Measurements from ENCODE around the gene SAPCD2.
"Not testable (repeated sequence)": the region's sequence is repeated elsewhere in the genome, so short reads cannot be mapped to it uniquely, and the experiment has no call there.

SAPCD2 gene

DNA sequence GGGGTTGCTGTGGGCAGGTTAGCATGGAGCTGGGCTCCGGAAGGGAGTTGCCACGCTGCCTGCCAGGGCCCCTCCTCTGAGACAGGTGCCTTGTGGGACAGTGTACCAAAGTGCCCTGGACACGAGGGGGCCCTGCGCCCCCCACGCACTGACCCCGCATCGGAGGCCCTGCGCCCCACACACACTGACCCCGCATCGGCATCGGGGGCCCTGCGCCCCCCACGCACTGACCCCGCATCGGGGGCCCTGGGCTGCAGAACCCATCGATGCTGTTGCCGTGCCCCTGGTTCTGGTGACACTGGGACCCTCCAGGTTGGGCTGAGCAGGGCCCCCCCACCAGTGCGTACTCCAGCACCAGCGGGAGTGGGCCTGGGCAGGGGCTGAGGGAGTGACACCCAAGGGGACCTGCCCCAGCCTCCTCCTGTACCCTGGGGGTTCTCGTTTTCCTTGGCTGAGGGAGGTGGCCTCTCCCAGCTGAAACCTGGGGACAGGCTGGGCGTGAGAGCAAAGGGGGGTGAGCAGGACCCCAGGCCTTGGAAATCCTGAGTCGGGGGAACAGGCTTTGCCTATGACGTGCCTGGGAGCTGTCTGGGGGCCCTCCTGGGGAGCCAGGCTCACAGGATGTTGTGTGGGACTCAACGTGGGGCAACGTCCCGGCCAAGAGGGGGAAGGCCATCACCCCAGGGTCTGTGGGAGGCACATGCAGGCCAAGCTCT lies 6.9 kb downstream of the SAPCD2 start:
- no peaks in the 10 kb centered on the region; the same call in none of the 2 replicates for H3K36me3 ChIP-seq (ENCODE audit: control insufficient read depth, insufficient read depth, low read length)
- TF ChIP-seq, protein P1, sequence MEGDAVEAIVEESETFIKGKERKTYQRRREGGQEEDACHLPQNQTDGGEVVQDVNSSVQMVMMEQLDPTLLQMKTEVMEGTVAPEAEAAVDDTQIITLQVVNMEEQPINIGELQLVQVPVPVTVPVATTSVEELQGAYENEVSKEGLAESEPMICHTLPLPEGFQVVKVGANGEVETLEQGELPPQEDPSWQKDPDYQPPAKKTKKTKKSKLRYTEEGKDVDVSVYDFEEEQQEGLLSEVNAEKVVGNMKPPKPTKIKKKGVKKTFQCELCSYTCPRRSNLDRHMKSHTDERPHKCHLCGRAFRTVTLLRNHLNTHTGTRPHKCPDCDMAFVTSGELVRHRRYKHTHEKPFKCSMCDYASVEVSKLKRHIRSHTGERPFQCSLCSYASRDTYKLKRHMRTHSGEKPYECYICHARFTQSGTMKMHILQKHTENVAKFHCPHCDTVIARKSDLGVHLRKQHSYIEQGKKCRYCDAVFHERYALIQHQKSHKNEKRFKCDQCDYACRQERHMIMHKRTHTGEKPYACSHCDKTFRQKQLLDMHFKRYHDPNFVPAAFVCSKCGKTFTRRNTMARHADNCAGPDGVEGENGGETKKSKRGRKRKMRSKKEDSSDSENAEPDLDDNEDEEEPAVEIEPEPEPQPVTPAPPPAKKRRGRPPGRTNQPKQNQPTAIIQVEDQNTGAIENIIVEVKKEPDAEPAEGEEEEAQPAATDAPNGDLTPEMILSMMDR (IDR thresholded peaks at IDR 0.05; ENCODE audit: insufficient read depth, low read length, poor library complexity, severe bottlenecking): no peak
- H3K27me3 ChIP-seq (replicated peaks; ENCODE audit: control insufficient read depth, insufficient read depth, low read length): no peaks in the 10 kb centered on the region
- no peak for DNase-seq (ENCODE audit: extremely low read depth, insufficient read length)
- H3K4me3 ChIP-seq (replicated peaks; ENCODE audit: low read depth, low read length): no peak overlapping the region

DNA sequence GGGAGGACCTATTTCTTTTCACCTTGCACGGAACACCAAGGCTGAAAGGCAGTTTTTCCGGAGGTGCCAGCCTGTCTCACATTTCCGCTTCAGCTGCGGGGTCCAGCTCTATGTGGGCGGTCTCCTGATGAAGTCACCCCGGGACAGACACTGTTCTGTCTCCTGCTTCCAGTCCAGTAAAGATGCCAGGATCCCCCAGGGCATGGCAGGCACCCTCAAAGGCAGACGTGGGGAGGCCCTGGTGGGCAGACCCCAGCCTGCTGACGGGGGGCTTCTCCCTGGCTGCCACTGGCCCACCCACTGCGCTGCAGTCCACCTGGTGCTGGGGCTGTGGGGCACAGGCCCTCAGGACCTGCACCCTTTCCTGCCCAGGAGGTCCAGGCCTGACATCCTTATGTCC lies 7.6 kb downstream of the SAPCD2 start:
- not testable (repeated sequence) for DNase-seq (ENCODE audit: extremely low read depth, insufficient read length); H3K27me3 ChIP-seq (replicated peaks; ENCODE audit: control insufficient read depth, insufficient read depth, low read length); H3K36me3 ChIP-seq (ENCODE audit: control insufficient read depth, insufficient read depth, low read length); H3K4me3 ChIP-seq (replicated peaks; ENCODE audit: low read depth, low read length)

DNA sequence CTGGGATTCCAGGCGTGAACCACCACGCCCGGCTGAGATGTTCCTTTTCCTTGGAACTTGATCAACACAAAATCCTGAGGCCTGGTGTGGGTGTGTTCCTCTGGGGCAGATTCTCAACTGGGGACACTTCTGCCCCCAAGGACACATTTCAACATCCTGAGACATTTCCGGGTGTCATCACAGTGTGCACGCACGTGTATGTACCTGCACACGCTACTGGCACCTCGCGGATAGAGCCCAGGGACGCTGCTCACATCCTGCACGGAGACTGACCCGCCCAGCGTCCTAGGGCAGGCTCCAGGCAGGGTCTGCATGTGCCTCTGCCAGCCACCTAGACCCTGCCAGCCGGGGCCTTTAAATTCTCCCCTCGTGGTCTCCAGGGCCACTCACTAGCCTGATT lies 8.0 kb downstream of the SAPCD2 start:
- H3K27me3 ChIP-seq (replicated peaks; ENCODE audit: control insufficient read depth, insufficient read depth, low read length): no peaks in the 10 kb centered on the region
- H3K4me3 ChIP-seq (replicated peaks; ENCODE audit: low read depth, low read length): no peak overlapping the region
- TF ChIP-seq, protein P1 (IDR thresholded peaks at IDR 0.05; ENCODE audit: insufficient read depth, low read length, poor library complexity, severe bottlenecking): no peak
- DNase-seq (ENCODE audit: extremely low read depth, insufficient read length): no peak
- no peaks in the 10 kb centered on the region; the same call in none of the 2 replicates for H3K36me3 ChIP-seq (ENCODE audit: control insufficient read depth, insufficient read depth, low read length)

DNA sequence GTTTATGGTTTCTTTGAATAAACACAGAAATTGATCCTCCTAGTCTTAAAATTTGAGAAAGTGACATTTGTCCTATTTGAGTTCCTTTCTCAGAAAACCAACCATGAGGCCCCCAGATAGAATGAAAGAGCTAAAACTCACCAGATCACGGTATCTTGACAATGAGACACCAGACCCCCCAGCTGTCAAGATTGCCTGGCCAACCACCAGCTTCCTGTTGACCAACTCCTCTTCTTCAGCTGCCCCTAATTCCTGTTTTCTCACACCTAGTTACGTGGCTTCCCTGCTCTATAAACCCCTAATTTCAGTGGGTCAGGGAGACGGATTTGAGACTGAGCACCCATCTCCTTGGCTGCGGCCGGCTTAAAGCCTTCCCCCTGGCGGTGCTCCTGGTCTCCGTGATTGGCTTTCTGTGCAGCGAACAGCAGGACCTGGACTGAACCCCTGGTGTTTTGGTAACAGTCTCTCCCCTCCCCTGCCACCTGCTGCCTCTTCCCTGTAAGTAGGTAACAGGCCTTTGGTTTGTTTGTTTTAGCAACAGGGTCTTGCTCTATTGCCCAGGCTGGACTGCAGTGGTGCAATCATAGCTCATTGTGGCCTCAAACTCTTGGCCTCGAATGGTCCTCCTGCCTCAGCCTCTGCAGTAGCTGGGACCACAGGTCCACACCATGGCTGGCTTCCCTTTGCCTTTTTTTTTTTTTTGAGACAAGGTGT lies 11.7 kb downstream of the SAPCD2 start:
- no peak for DNase-seq (ENCODE audit: extremely low read depth, insufficient read length)
- TF ChIP-seq, protein P1 (IDR thresholded peaks at IDR 0.05; ENCODE audit: insufficient read depth, low read length, poor library complexity, severe bottlenecking): no peak
- Histone ChIP-seq H3K4me3 (replicated peaks; ENCODE audit: low read depth, low read length) (no peak overlapping the region), H3K36me3 (ENCODE audit: control insufficient read depth, insufficient read depth, low read length) (no peaks in the 10 kb centered on the region), H3K27me3 (replicated peaks; ENCODE audit: control insufficient read depth, insufficient read depth, low read length) (no peaks in the 10 kb centered on the region; the same call in 1 of the 2 replicates)

DNA sequence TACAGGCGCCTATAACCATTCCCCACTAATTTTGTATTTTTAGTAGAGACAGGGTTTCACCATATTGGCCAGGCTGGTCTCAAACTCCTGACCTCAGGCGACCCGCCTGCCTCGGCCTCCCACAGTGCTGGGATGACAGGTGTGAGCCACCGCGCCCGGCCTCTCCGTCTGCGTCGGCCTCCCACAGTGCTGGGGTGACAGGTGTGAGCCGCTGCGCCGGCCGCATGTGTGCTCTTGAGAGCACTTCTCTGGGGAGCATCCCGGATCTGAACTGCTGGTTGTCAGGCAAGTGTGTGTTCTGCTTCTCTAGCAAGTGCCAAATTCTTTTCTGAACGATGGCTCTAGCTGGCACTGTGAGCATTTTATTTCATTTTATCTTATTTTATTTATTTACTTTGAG lies 12.8 kb downstream of the SAPCD2 start:
- H3K4me3 ChIP-seq (replicated peaks; ENCODE audit: low read depth, low read length): no peak overlapping the region
- no peaks in the 10 kb centered on the region for H3K36me3 ChIP-seq (ENCODE audit: control insufficient read depth, insufficient read depth, low read length)
- no peak for DNase-seq (ENCODE audit: extremely low read depth, insufficient read length)
- TF ChIP-seq, protein P1 (IDR thresholded peaks at IDR 0.05; ENCODE audit: insufficient read depth, low read length, poor library complexity, severe bottlenecking): no peak
- H3K27me3 ChIP-seq (replicated peaks; ENCODE audit: control insufficient read depth, insufficient read depth, low read length): peaks cover under 1% of the 10 kb centered on the region

DNA sequence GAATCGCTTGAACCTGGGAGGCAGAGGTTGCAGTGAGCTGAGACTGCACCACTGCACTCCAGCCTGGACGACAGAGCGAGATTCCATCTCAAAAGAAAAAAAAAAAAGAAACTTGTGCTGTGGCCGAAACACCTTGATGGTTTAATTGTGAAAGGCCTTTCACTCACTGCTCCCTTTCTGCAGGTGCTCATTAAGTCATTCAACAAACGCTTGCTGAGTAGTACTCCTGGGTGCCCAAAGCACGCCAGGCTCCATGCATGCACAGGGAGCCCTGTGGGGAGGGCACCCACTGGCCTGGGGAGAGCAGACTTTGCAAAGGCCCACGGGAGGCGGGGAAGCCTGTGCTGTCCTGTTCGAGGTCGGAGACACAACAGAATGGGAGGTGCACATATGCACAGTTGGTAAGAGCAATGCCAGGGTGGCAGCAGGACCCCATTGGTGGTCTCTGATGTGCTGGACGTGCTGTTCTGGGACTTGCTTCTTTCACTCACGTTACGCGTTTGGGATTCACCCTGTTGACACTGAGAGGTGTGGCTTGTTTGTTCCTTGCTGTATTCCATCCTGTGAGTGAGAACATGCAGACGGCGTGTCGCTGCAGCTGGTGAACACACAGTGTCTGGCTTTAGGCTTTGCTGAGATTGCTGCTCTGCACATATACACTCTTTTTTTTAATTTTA lies 13.5 kb downstream of the SAPCD2 start:
- TF ChIP-seq, protein P1 (IDR thresholded peaks at IDR 0.05; ENCODE audit: insufficient read depth, low read length, poor library complexity, severe bottlenecking): no peak
- no peak for DNase-seq (ENCODE audit: extremely low read depth, insufficient read length)

More for the DNA sequence above, 13.5 kb downstream of the SAPCD2 start:
- H3K27me3 ChIP-seq (replicated peaks; ENCODE audit: control insufficient read depth, insufficient read depth, low read length): peaks cover 3% of the 10 kb centered on the region
- H3K36me3 ChIP-seq (ENCODE audit: control insufficient read depth, insufficient read depth, low read length): no peaks in the 10 kb centered on the region
- H3K4me3 ChIP-seq (replicated peaks; ENCODE audit: low read depth, low read length): no peak overlapping the region
